HepG2 (cell line): ENCODE results near the gene H2AZ1. TPM values are rescaled to one million over a fixed set of nuclear protein-coding genes. Genes with fewer than 3 reads are reported as not detected.

Source experiments
- BCL3 ChIP-seq: sonication (generic); formaldehyde crosslinking; IDR thresholded peaks from 2 replicates; pipeline ENCODE4 v1.5.1; 2020; ENCODE audit warnings: mild to moderate bottlenecking, missing genetic modification reagents, moderate library complexity
- FOXP1 ChIP-seq, 2 experiments: fragments of 450-650 bp in 1 of 2; IDR thresholded peaks; 2 replicates each; pipeline ENCODE4 v1.6.1; 2017 to 2018; ENCODE audit warnings: antibody characterized with exemption in 1 of 2
- GTF2F1 ChIP-seq: fragments of 150-350 bp; IDR thresholded peaks from 2 replicates; pipeline ENCODE4 v1.6.1; 2014; ENCODE audit warnings: low read length
- KAT2B ChIP-seq: fragments of 150-350 bp; IDR thresholded peaks from 2 replicates; pipeline ENCODE4 v1.6.1; 2014; ENCODE audit warnings: low read depth, low read length, borderline replicate concordance
- KDM3A ChIP-seq: IDR thresholded peaks from 2 replicates; pipeline ENCODE4 v1.6.1; 2018; ENCODE audit warnings: low read depth, missing compliant biosample characterization
- MAFG ChIP-seq: sonication (generic); formaldehyde crosslinking; IDR thresholded peaks from 2 replicates; pipeline ENCODE4 v1.5.1; 2020; ENCODE audit warnings: mild to moderate bottlenecking, missing genetic modification reagents
- SIN3A ChIP-seq: IDR thresholded peaks from 2 replicates; pipeline ENCODE4 v1.6.1; 2011; ENCODE audit warnings: low read depth, mild to moderate bottlenecking, control low read depth, low read length, borderline replicate concordance
- STAG1 ChIP-seq: sonication (generic); formaldehyde crosslinking; IDR thresholded peaks from 2 replicates; pipeline ENCODE4 v1.4.0; 2020; ENCODE audit warnings: missing genetic modification reagents
- TCF7L2 ChIP-seq: IDR thresholded peaks from 2 replicates; pipeline ENCODE4 v1.6.1; 2011; ENCODE audit warnings: mild to moderate bottlenecking, low read depth, low read length, moderate library complexity
- ZFP36L2 ChIP-seq: sonication (generic); formaldehyde crosslinking; IDR thresholded peaks from 2 replicates; pipeline ENCODE4 v1.4.0; 2020; ENCODE audit warnings: missing genetic modification reagents
- ZFP82 ChIP-seq: sonication (generic); formaldehyde crosslinking; IDR thresholded peaks from 2 replicates; pipeline ENCODE4 v1.5.1; 2020; ENCODE audit warnings: mild to moderate bottlenecking, missing genetic modification reagents, borderline replicate concordance
- ZKSCAN5 ChIP-seq: sonication (generic); formaldehyde crosslinking; IDR thresholded peaks from 2 replicates; pipeline ENCODE4 v1.5.1; 2020; ENCODE audit warnings: mild to moderate bottlenecking, missing genetic modification reagents
- ZNF546 ChIP-seq: sonication (generic); formaldehyde crosslinking; conservative IDR thresholded peaks from 2 replicates; pipeline ENCODE4 v1.8.1; 2023; ENCODE audit warnings: mild to moderate bottlenecking, missing genetic modification reagents
- ZNF549 ChIP-seq: sonication (generic); formaldehyde crosslinking; IDR thresholded peaks from 2 replicates; pipeline ENCODE4 v1.5.0; 2020; ENCODE audit warnings: missing genetic modification reagents
- ZNF567 ChIP-seq: sonication (generic); formaldehyde crosslinking; IDR thresholded peaks from 2 replicates; pipeline ENCODE4 v1.8.1; 2023; ENCODE audit warnings: mild to moderate bottlenecking, missing genetic modification reagents, borderline replicate concordance
- ZNF75D ChIP-seq: sonication (generic); formaldehyde crosslinking; IDR thresholded peaks from 2 replicates; pipeline ENCODE4 v1.8.1; 2023; ENCODE audit warnings: missing genetic modification reagents, mild to moderate bottlenecking, borderline replicate concordance
- polyA plus RNA-seq, 8 experiments: library from polyadenylated mRNA; depleted of rRNA in 3 of 8; stranded (reverse) in 7 of 8; unstranded in 1 of 8; fragments of >200 nt; fragmentation: Illumina TruSeq in 4 of 8; extraction: Trizol in 4 of 8; gene quantifications; 2 replicates each; pipeline versions ENCODE4 v1.2.1 to v1.2.3, GENCODE V29; 2011 to 2016; ENCODE audit warnings: low read depth in 4 of 8, missing spikeins in 1 of 8, mixed read lengths in 1 of 8; ENCODE audit not compliant: insufficient read depth in 1 of 8
- total RNA-seq, 5 experiments: library from RNA; depleted of rRNA; stranded (reverse); fragments of >200 nt; fragmentation: Illumina TruSeq; extraction: Trizol; gene quantifications; 2 replicates each; pipeline ENCODE4 v1.2.3, GENCODE V29; 2016; ENCODE audit warnings: low read depth in 1 of 5
- TF ChIP-seq, protein P1 (sequence below): IDR thresholded peaks from 2 replicates; pipeline ENCODE4 v1.6.1; 2016; ENCODE audit warnings: low read depth, control low read depth
- TF ChIP-seq, protein P2 (sequence below): sonication (generic); formaldehyde crosslinking; IDR thresholded peaks from 2 replicates; pipeline ENCODE4 v1.4.0; 2020; ENCODE audit warnings: missing genetic modification reagents

The H2AZ1 gene
- total and polyA plus RNA-seq, 2 of the 13 experiments (the other 11 are each of a cell fraction or from before 2014, with no cell fraction given), result 301 to 574 TPM

DNA sequence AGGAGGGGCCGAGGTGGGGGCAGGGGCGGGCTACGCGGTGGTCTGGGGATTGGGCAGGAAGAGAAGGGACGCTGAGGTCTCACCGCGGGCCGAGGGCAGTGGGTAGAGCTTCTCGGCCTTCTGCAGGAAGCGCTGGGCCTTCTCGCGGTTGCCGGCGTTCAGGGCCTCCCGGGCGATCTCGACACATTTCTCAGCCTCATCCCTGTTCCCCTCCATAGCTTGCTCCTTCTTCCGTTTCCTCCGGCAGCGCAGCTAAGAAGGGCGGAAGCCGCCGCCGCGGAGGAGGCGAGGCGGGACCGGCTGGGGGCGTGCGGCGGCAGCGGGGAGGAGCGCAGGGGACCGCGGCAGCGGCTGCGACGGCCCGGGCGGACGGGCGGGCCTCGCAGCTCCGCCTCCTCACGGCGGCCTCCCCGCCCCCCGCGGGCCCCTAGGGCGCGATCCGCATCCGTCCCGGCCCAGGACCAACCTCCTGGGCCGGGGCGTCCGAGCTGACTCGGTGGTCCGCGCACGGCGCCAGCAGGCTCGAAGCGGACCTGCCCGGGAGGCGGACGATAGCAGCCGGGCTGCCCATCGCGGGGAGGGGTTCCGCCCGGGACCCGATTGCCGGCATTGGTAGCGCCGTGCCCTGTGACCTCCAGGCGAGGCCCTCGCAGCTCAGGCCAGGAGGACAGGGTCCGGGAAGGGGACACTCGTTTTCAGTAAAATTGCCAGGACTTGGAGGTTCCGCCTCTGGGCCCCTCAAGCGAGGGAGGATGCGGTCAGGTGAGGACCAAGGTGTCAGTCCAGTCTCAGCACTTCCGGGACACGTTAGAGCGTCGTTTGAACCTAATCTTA lies 3.5 kb downstream of the H2AZ1 start, which contains the start of gene DNAJB14 (continued):
- TF ChIP-seq, protein P1, sequence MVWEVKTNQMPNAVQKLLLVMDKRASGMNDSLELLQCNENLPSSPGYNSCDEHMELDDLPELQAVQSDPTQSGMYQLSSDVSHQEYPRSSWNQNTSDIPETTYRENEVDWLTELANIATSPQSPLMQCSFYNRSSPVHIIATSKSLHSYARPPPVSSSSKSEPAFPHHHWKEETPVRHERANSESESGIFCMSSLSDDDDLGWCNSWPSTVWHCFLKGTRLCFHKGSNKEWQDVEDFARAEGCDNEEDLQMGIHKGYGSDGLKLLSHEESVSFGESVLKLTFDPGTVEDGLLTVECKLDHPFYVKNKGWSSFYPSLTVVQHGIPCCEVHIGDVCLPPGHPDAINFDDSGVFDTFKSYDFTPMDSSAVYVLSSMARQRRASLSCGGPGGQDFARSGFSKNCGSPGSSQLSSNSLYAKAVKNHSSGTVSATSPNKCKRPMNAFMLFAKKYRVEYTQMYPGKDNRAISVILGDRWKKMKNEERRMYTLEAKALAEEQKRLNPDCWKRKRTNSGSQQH, result no peak
- no peak for TF ChIP-seq KAT2B
- TF ChIP-seq SIN3A, result peak; percentile 74; the same call in 1 of the 2 replicates
- TF ChIP-seq, protein P2, sequence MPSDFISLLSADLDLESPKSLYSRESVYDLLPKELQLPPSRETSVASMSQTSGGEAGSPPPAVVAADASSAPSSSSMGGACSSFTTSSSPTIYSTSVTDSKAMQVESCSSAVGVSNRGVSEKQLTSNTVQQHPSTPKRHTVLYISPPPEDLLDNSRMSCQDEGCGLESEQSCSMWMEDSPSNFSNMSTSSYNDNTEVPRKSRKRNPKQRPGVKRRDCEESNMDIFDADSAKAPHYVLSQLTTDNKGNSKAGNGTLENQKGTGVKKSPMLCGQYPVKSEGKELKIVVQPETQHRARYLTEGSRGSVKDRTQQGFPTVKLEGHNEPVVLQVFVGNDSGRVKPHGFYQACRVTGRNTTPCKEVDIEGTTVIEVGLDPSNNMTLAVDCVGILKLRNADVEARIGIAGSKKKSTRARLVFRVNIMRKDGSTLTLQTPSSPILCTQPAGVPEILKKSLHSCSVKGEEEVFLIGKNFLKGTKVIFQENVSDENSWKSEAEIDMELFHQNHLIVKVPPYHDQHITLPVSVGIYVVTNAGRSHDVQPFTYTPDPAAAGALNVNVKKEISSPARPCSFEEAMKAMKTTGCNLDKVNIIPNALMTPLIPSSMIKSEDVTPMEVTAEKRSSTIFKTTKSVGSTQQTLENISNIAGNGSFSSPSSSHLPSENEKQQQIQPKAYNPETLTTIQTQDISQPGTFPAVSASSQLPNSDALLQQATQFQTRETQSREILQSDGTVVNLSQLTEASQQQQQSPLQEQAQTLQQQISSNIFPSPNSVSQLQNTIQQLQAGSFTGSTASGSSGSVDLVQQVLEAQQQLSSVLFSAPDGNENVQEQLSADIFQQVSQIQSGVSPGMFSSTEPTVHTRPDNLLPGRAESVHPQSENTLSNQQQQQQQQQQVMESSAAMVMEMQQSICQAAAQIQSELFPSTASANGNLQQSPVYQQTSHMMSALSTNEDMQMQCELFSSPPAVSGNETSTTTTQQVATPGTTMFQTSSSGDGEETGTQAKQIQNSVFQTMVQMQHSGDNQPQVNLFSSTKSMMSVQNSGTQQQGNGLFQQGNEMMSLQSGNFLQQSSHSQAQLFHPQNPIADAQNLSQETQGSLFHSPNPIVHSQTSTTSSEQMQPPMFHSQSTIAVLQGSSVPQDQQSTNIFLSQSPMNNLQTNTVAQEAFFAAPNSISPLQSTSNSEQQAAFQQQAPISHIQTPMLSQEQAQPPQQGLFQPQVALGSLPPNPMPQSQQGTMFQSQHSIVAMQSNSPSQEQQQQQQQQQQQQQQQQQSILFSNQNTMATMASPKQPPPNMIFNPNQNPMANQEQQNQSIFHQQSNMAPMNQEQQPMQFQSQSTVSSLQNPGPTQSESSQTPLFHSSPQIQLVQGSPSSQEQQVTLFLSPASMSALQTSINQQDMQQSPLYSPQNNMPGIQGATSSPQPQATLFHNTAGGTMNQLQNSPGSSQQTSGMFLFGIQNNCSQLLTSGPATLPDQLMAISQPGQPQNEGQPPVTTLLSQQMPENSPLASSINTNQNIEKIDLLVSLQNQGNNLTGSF (CRISPR knock-in tag), result no peak
- peak; percentile 25; the same call in 1 of the 2 replicates for TF ChIP-seq KDM3A
- no peak for TF ChIP-seq GTF2F1
- TF ChIP-seq BCL3, result peak; percentile 76; the same call in 1 of the 2 replicates
- TF ChIP-seq TCF7L2, result no peak
- no peak for TF ChIP-seq ZKSCAN5 (CRISPR knock-in tag)
- TF ChIP-seq ZNF546 (CRISPR knock-in tag), result no peak
- no peak for TF ChIP-seq STAG1 (CRISPR knock-in tag)
- no peak for TF ChIP-seq ZFP36L2 (CRISPR knock-in tag)
- no peak for TF ChIP-seq ZNF567 (CRISPR knock-in tag)
- no peak for TF ChIP-seq MAFG
- peak; percentile 58; the same call in 1 of the 2 replicates for TF ChIP-seq ZFP82 (CRISPR knock-in tag)
- TF ChIP-seq ZNF75D (CRISPR knock-in tag), result no peak
- no peak for TF ChIP-seq FOXP1 (IDR thresholded peaks at IDR 0.05)
- no peak for TF ChIP-seq FOXP1 (CRISPR knock-in tag; IDR thresholded peaks at IDR 0.05)
- TF ChIP-seq ZNF549 (CRISPR knock-in tag), result no peak
